Measurements from ENCODE around the gene CLDN9.
A peak's percentile ranks its signal among the peaks of the same experiment; 100 is the strongest.

Gene CLDN9

DNA sequence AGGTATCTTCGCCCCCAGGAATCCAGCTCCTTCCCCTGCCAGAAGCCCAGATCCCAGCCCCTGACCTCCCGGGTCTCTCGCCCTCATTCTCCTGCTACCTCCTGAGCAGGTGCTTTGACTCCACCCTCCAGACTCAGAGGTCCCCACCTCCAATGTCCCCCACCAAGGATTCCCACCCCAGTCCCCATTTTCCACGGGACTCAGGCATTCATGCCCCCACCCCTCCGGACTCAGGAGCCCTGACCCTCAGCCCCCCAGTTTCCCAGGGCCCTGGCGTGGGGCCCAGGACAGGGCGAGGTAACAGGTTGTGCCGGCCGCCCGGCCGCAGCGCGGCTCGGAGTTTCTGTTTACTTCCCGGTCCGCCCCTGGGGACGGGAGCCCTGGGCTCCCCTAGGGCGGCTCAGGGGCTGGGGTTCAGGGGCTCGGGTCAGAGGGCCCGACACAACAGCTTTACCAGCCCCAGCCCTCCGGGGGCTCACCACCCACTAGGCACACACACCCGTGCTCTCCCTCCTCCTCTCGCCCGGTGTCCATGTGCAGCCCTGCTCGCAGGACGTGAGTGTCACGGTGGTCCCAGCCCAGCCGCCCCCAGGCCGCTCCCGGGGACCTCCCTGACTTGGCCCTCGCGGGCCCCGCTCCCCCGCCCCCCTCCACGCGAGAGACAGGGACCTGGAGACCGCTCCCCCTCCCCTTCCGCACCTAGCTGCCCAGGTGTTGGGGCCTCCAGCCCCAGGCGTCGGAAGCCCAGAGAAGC, 23.4 kb downstream of the CLDN9 start:
- no peak for DNase-seq
- peaks cover 0 to 11% (median 8%) of the 10 kb centered on the region in 4 donors for H3K4me1 ChIP-seq
- H3K4me3 ChIP-seq, result peak overlapping the region in 1 of 2 donors; percentile 4
- no peak overlapping the region for H3K27ac ChIP-seq
- H3K36me3 ChIP-seq, result no peaks in the 10 kb centered on the region
- H3K27me3 ChIP-seq, result peaks cover 7 to 91% of the 10 kb centered on the region in 2 donors
- TF ChIP-seq, protein P1, sequence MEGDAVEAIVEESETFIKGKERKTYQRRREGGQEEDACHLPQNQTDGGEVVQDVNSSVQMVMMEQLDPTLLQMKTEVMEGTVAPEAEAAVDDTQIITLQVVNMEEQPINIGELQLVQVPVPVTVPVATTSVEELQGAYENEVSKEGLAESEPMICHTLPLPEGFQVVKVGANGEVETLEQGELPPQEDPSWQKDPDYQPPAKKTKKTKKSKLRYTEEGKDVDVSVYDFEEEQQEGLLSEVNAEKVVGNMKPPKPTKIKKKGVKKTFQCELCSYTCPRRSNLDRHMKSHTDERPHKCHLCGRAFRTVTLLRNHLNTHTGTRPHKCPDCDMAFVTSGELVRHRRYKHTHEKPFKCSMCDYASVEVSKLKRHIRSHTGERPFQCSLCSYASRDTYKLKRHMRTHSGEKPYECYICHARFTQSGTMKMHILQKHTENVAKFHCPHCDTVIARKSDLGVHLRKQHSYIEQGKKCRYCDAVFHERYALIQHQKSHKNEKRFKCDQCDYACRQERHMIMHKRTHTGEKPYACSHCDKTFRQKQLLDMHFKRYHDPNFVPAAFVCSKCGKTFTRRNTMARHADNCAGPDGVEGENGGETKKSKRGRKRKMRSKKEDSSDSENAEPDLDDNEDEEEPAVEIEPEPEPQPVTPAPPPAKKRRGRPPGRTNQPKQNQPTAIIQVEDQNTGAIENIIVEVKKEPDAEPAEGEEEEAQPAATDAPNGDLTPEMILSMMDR (IDR thresholded peaks at IDR 0.05), result no peak
- intact Hi-C loops (cut with DNase I; ENCODE audit: low total_unique reads), result no loop called here
- H3K9me3 ChIP-seq, result no peaks in the 10 kb centered on the region

DNA sequence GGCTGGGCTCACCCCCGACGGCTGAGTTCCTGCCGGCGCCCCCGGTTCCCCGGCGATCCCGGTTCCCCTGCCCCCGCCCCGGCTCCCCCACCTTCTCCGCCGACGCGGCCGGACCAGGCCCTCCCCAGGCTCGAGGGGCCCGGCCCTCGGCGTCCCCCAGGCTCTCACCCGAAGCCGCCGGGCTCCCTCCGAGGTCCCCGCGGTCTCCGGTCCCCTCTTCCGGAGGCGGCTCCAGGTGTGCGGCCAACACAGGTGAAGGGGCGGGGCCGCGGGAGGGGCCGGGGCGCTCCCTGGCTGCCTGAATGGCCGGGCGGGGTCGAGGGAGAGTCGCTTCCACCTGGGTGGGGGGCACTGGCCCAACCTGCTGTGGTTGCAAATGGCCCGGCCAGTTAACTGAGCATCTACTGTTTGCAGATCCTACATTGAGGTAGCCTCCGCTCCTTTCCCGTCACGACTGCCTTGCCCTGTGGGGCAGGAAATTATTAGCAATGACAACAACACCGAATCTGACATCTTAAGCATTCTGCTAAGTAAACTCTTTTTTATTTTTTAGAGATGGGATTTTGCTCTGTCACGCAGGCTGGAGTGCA, 24.1 kb downstream of the CLDN9 start, which contains the start of gene BICDL2:
Gene BICDL2, minus strand, starts transcription at position 219 of the 590 bp plus-strand sequence. CDS start 1,448 bp downstream, outside the sequence.
- TF ChIP-seq, protein P1 (IDR thresholded peaks at IDR 0.05), result no peak
- Histone ChIP-seq H3K9me3 (no peaks in the 10 kb centered on the region), H3K36me3 (no peaks in the 10 kb centered on the region), H3K27ac (no peak within 1 kb of the TSS), H3K4me3 (peak within 1 kb of the TSS in 1 of 2 donors; percentile 4), H3K27me3 (peaks cover 7 to 89% of the 10 kb centered on the region in 2 donors), H3K4me1 (peaks cover 0 to 10% (median 7%) of the 10 kb centered on the region in 4 donors)
- DNase-seq, result no peak
- intact Hi-C loops (cut with DNase I; ENCODE audit: low total_unique reads), result no loop called here

DNA sequence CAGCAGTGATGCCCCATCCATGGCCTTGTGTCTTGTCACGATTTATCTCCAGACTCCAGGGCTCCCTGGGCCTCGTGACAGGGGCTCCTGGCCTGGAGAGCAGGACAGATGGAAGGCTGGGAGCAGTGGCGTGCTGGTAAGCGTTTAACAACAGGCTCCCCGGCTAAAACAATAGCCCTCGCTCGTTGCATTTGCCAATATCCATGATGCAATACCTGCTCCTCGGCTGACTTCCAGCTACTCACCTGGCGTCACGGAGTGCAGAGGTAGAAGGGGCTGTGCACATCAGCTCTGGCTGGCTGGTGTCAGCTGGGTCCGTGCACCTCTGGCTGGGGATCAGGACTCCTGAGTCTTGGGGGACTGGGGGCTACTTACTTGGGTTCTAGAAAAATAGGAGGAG, 25.5 kb downstream of the CLDN9 start:
- Histone ChIP-seq H3K27ac (no peak overlapping the region), H3K4me3 (no peak overlapping the region), H3K27me3 (peaks cover 7 to 86% of the 10 kb centered on the region in 2 donors), H3K36me3 (no peaks in the 10 kb centered on the region), H3K9me3 (no peaks in the 10 kb centered on the region), H3K4me1 (peaks cover 0 to 10% (median 7%) of the 10 kb centered on the region in 4 donors)
- DNase-seq, result no peak
- TF ChIP-seq, protein P1 (IDR thresholded peaks at IDR 0.05), result no peak
- intact Hi-C loops (cut with DNase I; ENCODE audit: low total_unique reads), result no loop called here

DNA sequence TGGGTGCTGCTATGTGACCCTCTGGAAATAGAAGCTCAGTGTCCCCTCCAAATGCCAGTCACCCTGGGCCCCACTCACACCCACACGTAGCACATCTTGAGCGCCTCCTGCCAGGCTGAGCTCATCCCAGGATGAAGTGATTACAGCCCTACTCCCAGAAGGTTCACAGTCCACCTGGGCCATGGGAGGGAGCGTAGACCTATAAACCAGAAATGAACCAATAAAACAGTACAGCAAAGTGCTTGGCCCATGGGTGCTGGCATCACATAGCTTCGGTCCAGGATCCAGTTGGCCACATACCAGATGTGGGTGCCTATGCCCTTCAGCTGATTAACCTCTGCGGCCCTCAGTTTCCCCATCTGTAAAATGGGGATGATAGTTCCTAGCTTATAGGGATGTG, 26.2 kb downstream of the CLDN9 start:
- Histone ChIP-seq H3K4me1 (peaks cover 0 to 10% (median 7%) of the 10 kb centered on the region in 4 donors), H3K27ac (no peak overlapping the region), H3K27me3 (peaks cover 7 to 85% of the 10 kb centered on the region in 2 donors), H3K9me3 (no peaks in the 10 kb centered on the region), H3K36me3 (no peaks in the 10 kb centered on the region), H3K4me3 (no peak overlapping the region)
- intact Hi-C loops (cut with DNase I; ENCODE audit: low total_unique reads), result no loop called here
- DNase-seq, result no peak
- TF ChIP-seq, protein P1 (IDR thresholded peaks at IDR 0.05), result no peak

DNA sequence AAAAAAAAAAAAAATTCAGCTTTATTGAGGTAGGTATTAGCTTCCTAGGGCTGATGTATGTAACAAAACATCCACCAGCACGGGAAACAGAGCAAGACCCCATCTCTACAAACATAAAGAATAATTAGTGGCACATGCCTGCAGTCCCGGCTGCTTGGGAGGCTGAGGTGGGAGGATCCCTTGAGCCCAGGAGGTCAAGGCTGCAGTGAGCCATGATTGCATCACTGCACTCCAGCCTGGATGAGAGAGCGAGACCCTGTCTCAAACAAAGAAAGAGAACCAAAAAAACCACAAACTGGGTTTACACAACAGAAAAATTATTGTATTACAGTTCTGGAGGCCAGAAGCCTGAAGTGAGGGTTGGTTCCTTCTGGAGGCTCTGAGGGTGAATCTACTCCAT, 29.7 kb downstream of the CLDN9 start:
- peaks cover 0 to 32% (median 19%) of the 10 kb centered on the region in 4 donors for H3K4me1 ChIP-seq

More for the DNA sequence above, 29.7 kb downstream of the CLDN9 start:
- intact Hi-C loops (cut with DNase I; ENCODE audit: low total_unique reads), result no loop called here
- TF ChIP-seq, protein P1 (IDR thresholded peaks at IDR 0.05), result no peak
- Histone ChIP-seq H3K27ac (no peak overlapping the region), H3K36me3 (no peaks in the 10 kb centered on the region), H3K4me3 (no peak overlapping the region), H3K9me3 (no peaks in the 10 kb centered on the region), H3K27me3 (peaks cover 14 to 85% of the 10 kb centered on the region in 2 donors)
- no peak for DNase-seq
